HG02642 (cell line): ENCODE results near the gene MPDZ.

Experiments used
- ATAC-seq: cut with Tn5 transposase; IDR thresholded peaks from one replicate; pipeline ENCODE4 v1.9.1; 2021; ENCODE audit warnings: mild to moderate bottlenecking; ENCODE audit not compliant: unreplicated experiment, poor library complexity

MPDZ gene

GRCh38 chr9:13141629-13142028, 137.9 kb downstream of the MPDZ start:
- no peak for ATAC-seq

GRCh38 chr9:13140843-13141592, 138.5 kb downstream of the MPDZ start:
- ATAC-seq, result no peak

GRCh38 chr9:13139641-13140171, 139.8 kb downstream of the MPDZ start:
- ATAC-seq, result no peak

- ATAC-seq, result no peak
Measured at GRCh38 chr9:13137426-13137825, 142.1 kb downstream of the MPDZ start.

GRCh38 chr9:13131991-13132390, 147.5 kb downstream of the MPDZ start:
- no peak for ATAC-seq

- ATAC-seq, result no peak
Measured at GRCh38 chr9:13131416-13131815, 148.1 kb downstream of the MPDZ start.

- ATAC-seq, result no peak
Measured at GRCh38 chr9:13128266-13128860, 151.1 kb downstream of the MPDZ start.

GRCh38 chr9:13127131-13127530, 152.4 kb downstream of the MPDZ start:
- no peak for ATAC-seq

GRCh38 chr9:13125261-13125660, 154.2 kb downstream of the MPDZ start:
- no peak for ATAC-seq

- ATAC-seq, result no peak
Measured at GRCh38 chr9:13122756-13123369, 156.6 kb downstream of the MPDZ start.

GRCh38 chr9:13118313-13118712, 161.2 kb downstream of the MPDZ start:
- no peak for ATAC-seq

- ATAC-seq, result no peak
Measured at GRCh38 chr9:13116292-13116691, 163.2 kb downstream of the MPDZ start.

- ATAC-seq, result no peak
Measured at GRCh38 chr9:13113751-13114150, 165.7 kb downstream of the MPDZ start.

GRCh38 chr9:13113216-13113615, 166.3 kb downstream of the MPDZ start:
- no peak for ATAC-seq

GRCh38 chr9:13111778-13112177, 167.7 kb downstream of the MPDZ start:
- ATAC-seq, result no peak

GRCh38 chr9:13110766-13111417, 168.6 kb downstream of the MPDZ start:
- no peak for ATAC-seq

- ATAC-seq, result no peak
Measured at GRCh38 chr9:13109781-13110180, 169.7 kb downstream of the MPDZ start.

GRCh38 chr9:13107008-13107407, 172.5 kb downstream of the MPDZ start:
- no peak for ATAC-seq

GRCh38 chr9:13100914-13101572, 178.4 kb downstream of the MPDZ start:
- ATAC-seq, result no peak

GRCh38 chr9:13095056-13095455, 184.4 kb downstream of the MPDZ start:
- ATAC-seq, result no peak
